ENCODE data around the gene RPL7L1. TPM values are rescaled to one million over a fixed set of nuclear protein-coding genes. Genes with fewer than 3 reads are reported as not detected.
"Not testable (repeated sequence)": the region's sequence is repeated elsewhere in the genome, so short reads cannot be mapped to it uniquely, and the experiment has no call there.

The RPL7L1 gene
- total RNA-seq, 1 donor from 2014 or later: 64.9 TPM

- H3K4me1 ChIP-seq: peaks cover 11% of the 10 kb centered on the region
- H3K27ac ChIP-seq: no peak overlapping the region
- DNase-seq: no peak
- intact Hi-C loops (cut with DNase I): no loop called here
- H3K27me3 ChIP-seq: no peaks in the 10 kb centered on the region
- H3K36me3 ChIP-seq: no peaks in the 10 kb centered on the region
- no peak for TF ChIP-seq CTCF (IDR thresholded peaks at IDR 0.05)
- no peak overlapping the region for H3K4me3 ChIP-seq
- no peaks in the 10 kb centered on the region for H3K9me3 ChIP-seq
- ATAC-seq: no peak
Measured at GRCh38 chr6:42896178-42896719, 16.8 kb downstream of the RPL7L1 start.

- TF ChIP-seq CTCF (IDR thresholded peaks at IDR 0.05): peak; percentile 85
- H3K9me3 ChIP-seq: no peaks in the 10 kb centered on the region
- H3K27ac ChIP-seq: no peak overlapping the region
- H3K27me3 ChIP-seq: no peaks in the 10 kb centered on the region
- DNase-seq (no peak), ATAC-seq (no peak)
- peaks cover 17% of the 10 kb centered on the region for H3K4me1 ChIP-seq
- H3K36me3 ChIP-seq: no peaks in the 10 kb centered on the region
- intact Hi-C loops (cut with DNase I): no loop called here
- H3K4me3 ChIP-seq: no peak overlapping the region
Measured at GRCh38 chr6:42898891-42899361, 19.5 kb downstream of the RPL7L1 start.

- DNase-seq: no peak
- H3K4me3 ChIP-seq: no peak overlapping the region
- no peak overlapping the region for H3K27ac ChIP-seq
- H3K9me3 ChIP-seq: no peaks in the 10 kb centered on the region
- no peak for TF ChIP-seq CTCF (IDR thresholded peaks at IDR 0.05)
- no peaks in the 10 kb centered on the region for H3K27me3 ChIP-seq
- ATAC-seq: no peak
- H3K36me3 ChIP-seq: no peaks in the 10 kb centered on the region
- intact Hi-C loops (cut with DNase I): loop anchor here (5.0 kb wide), 1 partner anchor 242 kb away; no protein-coding TSS in a partner anchor
- H3K4me1 ChIP-seq: peaks cover 17% of the 10 kb centered on the region
Measured at GRCh38 chr6:42899871-42900270, 20.5 kb downstream of the RPL7L1 start.

GRCh38 chr6:42901538-42901957 lies 22.1 kb downstream of the RPL7L1 start:
- intact Hi-C loops (cut with DNase I): loop anchor here (5.0 kb wide), 1 partner anchor 241 kb away; no protein-coding TSS in a partner anchor
- peak; percentile 80 for DNase-seq
- H3K36me3 ChIP-seq: no peaks in the 10 kb centered on the region
- peak; percentile 89 for TF ChIP-seq CTCF (IDR thresholded peaks at IDR 0.05)
- H3K9me3 ChIP-seq: no peaks in the 10 kb centered on the region
- peaks cover 17% of the 10 kb centered on the region for H3K4me1 ChIP-seq
- ATAC-seq: peak; percentile 100
- H3K27me3 ChIP-seq: no peaks in the 10 kb centered on the region
- H3K4me3 ChIP-seq: peak overlapping the region; percentile 26
- H3K27ac ChIP-seq: no peak overlapping the region

- Histone ChIP-seq H3K4me3 (peak overlapping the region; percentile 26), H3K4me1 (peaks cover 17% of the 10 kb centered on the region)
- intact Hi-C loops (cut with DNase I): loop anchor here (5.0 kb wide), 1 partner anchor 240 kb away; no protein-coding TSS in a partner anchor
- not testable (repeated sequence) for H3K9me3 ChIP-seq, H3K27me3 ChIP-seq, DNase-seq, H3K27ac ChIP-seq, H3K36me3 ChIP-seq, ATAC-seq
Measured at GRCh38 chr6:42902429-42903263, 23.2 kb downstream of the RPL7L1 start.

- H3K36me3 ChIP-seq: no peaks in the 10 kb centered on the region
- no peak for DNase-seq
- H3K9me3 ChIP-seq: no peaks in the 10 kb centered on the region
- H3K4me3 ChIP-seq: no peak overlapping the region
- no peak for ATAC-seq
- no peaks in the 10 kb centered on the region for H3K27me3 ChIP-seq
- intact Hi-C loops (cut with DNase I): loop anchor here (5.0 kb wide), 1 partner anchor 238 kb away; no protein-coding TSS in a partner anchor
- peaks cover 9% of the 10 kb centered on the region for H3K4me1 ChIP-seq
- H3K27ac ChIP-seq: no peak overlapping the region
- no peak for TF ChIP-seq CTCF (IDR thresholded peaks at IDR 0.05)
Measured at GRCh38 chr6:42904467-42904866, 25.1 kb downstream of the RPL7L1 start.

Data from upper lobe of right lung (tissue), 1 donor.